T1000 (cell line): ENCODE measurements around the gene MRTFA.

Experiments
- DNase-seq: peaks from one replicate; lab custom pipeline; 2025; ENCODE audit warnings: mixed read lengths; lab: John Stamatoyannopoulos, UW

MRTFA gene

GRCh38 chr22:40491990-40492631 is 144.4 kb downstream of the MRTFA start:
- no peak for DNase-seq

DNA sequence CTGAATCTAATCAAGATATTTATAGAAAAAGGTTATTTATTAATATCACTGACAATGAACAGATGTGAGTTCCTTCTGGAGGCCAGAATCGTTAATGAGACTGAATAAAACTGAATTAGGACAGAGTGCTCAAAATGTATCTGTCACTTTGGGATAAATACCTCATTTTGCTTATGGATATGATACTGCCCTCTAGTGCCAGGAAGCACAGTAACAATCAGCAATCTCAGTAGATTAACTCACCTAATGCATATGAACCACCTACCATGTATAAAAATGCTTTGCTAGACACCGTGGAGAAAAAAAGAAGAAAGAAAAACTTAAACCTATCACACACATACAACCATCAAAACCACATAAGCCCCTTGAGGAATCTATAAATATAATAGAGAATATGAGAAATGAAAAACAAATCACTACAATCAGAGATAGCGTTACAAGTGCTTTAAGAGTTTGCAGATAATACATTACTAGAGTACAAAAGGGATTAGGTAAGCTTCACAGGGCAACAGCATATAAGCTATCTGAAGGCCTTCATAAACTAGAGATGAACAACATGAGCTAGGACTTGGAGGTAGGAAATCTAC is 148.8 kb downstream of the MRTFA start:
- no peak for DNase-seq

GRCh38 chr22:40486962-40487602 is 149.4 kb downstream of the MRTFA start:
- no peak for DNase-seq

- DNase-seq: no peak
These were observed 150.5 kb downstream of the MRTFA start for GRCh38 chr22:40485813-40486667.

- DNase-seq: no peak
These were observed 151.4 kb downstream of the MRTFA start for GRCh38 chr22:40484906-40485669.

DNA sequence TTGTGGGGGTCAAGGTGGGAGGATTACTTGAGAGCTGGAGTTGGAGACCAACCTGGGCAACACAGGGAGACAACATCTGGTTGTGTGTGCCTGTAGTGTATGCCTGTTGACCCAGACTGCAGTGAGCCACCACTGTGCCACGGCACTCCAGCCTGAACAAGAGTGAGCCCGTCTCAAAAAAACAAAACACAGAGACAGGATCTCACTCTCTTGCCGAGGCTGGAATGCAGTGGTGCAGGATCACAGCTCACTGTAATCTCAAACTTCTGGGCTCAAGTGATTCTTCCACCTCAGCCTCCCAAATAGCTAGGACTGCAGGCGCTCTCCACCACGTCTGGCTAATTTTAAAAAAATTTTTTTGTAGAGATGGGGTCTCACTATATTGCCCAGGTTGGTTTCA is 153.6 kb downstream of the MRTFA start:
- DNase-seq: no peak

DNA sequence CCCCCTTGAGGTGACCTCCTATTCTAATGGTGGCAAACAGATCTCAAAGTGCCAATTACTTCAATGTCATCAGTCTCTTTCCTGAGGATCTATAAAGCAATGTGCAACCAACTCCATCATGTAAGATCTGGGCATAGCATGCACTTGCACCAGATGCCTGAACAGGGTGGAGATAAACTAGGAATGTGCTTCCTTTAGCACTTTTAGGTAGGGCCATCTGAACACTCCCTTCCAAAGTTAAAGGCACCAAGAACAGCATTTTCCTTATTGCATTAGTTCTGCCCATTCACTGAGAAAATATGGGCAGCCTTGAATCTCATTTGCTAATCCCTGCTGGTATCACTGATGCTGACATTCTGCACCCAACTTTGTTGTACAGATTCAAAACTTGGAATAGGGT is 154.1 kb downstream of the MRTFA start:
- no peak for DNase-seq

DNA sequence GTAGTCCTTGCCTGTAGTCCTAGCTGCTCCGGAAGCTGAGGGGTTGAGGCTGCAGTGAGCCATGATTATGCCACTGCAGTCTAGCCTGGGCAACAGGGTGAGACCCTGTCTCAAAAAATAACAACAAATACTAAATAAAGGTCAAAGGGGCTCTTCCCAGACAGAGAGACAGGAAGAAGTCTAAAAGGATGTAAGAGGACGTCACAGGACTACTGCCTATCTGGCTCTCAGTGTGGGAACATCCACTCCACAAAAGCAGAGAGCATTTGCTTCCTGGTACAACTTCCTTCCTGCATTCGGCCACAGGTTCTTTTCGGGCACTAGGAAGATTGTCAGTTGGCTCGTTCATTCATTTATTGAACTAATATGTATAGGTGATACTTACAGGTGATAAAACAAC is 155.5 kb downstream of the MRTFA start:
- no peak for DNase-seq

- no peak for DNase-seq
These were observed 156.5 kb downstream of the MRTFA start for GRCh38 chr22:40479887-40480538.

DNA sequence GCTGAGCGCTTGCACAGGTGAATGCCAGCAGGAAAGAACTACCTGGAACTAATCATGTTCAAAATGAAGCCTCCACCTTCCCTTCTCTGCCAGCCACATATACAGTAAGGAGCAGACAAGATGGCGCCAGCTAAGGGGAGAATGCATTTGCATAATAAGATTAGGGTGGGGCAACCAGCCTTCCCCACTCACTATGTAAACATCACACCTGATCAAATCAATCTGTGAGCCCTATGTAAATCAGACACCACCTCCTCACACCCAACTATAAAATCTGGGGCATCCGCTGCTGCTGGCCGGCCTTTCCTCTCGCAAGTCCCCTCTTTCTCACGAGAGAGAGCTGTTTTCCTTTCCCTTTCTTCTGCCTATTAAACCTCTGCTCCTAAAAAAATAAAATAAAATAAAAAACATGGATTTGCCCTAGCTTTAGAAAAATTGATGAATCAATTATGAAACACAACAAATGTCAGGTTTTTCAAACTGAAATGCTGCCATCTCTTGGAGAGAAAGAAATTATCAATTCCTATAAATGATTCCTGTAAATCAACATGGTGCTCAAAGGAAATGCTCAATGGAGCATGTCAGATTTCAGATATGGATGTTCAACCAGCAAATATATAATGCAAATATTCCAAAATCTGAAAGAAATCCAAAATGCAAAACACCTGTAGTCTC is 157.3 kb downstream of the MRTFA start:
- DNase-seq: no peak

DNA sequence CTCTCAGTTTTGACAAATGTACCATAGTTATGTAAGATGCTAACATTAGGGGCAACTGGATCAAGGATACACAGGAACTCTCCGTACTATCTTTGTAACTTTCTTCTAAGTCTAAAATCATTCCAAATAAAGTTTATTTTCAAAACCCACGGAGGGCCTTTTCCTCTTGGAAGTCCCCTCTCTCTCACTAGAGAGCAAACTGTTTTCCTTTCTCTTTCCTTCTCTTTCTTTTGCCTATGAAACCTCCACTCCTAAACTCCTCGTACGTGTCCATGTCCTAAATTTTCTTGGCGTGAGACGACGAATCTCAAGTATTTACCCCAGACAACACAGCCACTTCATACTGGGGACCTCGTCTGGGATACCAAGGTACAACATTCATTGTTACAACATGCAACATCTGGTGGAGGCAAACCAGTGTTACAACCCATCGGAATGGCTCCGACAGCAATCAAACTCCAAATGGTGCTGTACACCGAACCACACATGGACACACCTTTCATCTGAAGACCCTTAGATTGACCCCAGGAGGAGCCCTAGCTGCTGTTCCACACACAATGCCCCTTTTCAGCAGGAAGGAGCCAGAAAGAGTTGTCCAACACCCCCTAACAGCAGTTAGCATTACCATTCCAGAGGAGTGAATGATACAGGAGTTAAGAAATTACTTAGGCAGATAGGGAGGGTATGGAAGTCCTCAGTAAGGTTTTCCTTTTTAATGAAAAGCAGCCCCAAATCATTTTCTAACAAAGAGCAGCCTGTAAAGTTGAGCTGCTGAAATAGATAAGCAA is 158.0 kb downstream of the MRTFA start:
- no peak for DNase-seq

GRCh38 chr22:40477683-40478337 is 158.7 kb downstream of the MRTFA start:
- DNase-seq: no peak

DNA sequence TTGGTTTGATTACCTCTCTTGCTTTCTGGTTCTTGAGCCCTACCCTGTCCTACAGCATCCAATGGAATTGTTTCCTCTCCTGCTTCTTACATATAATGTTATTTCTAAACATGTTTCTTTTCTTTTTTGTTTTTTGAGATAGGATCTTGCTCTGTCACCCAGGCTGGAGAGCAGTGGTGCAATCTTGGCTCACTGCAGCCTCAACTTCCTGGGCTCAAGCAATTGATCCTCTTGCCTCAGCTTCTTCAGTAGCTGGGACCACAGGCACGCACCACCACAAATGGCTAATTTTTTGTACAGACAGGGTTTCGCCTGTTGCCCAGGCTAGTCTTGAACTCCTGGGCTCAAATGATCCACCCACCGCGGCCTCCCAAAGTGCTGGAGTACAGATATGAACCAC is 160.2 kb downstream of the MRTFA start:
- DNase-seq: no peak

DNA sequence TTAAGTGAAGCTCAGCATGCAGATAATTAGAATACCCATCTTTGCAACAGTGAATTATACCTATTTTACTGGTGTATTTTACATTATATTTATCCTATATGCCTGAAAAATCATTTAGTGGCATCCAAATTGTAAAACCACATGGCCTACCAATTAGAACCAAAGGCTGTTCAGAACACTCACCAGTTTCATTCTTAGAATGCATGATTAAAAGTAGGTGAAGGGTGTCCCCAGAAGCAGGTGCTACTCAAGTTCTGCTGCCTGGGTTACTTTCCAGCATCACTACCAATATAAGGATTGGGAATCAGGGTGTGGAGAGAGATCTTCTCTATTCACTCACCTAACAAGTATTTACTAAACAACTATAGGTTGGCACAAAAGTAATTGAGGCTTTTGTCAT is 162.8 kb downstream of the MRTFA start:
- DNase-seq: no peak

DNA sequence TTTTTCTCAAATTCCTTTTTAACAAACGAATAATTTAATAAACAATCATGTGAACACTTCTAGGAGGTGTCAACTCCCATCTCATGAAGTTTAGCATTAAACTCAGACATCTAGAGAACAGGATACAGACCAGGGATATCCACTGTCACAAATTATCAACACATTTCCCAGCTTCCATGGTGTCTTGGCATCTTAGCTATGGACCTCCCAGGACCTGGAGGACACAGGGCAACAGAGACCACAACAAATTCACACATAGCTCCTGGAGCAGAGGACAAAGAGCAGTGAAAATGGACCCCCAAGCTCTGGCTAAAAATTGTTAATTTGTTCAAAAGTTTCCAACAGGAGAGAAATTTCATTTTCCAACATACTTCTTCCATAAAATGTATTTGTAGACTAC is 163.9 kb downstream of the MRTFA start:
- no peak for DNase-seq

DNA sequence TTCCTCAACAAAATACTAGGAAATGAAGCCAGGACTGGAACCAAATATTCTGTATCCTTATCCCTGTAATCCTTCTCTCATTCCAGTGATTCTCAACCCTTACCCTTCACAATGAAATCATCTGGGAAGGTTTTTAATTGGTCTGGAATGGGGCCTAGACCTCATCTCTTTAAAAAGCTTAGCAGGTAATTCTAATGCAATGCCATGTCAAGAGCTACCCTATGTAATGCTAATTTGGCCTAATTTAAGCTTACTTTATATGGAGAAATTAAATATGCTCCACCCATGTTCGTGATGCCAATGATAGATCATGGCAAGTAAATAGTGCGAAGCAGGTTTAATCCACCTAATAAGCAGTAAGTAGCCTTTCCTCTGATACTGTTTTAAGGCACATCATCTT is 164.5 kb downstream of the MRTFA start:
- no peak for DNase-seq

- no peak for DNase-seq
These were observed 167.3 kb downstream of the MRTFA start for GRCh38 chr22:40469181-40469580.

GRCh38 chr22:40468616-40469015 is 167.9 kb downstream of the MRTFA start:
- no peak for DNase-seq

GRCh38 chr22:40466976-40467375 is 169.5 kb downstream of the MRTFA start:
- no peak for DNase-seq

DNA sequence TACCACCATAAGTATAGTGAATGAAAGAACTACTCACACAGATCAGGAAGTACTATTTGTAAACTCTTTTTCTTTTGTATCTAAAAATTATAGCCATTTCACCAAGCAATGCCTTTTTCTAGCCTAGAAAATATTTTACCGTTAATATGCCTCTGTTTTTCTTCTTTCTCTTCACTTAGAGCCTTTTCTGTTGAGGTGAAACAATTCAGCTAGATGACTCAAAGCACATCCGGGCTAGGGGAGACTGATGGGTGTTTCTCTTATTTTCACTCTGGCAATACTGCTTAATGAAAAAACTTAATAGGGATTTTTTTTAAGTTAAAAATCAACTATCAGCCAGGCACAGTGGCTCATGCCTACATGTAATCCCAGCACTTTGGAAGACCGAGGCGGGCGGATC is 172.8 kb downstream of the MRTFA start:
- DNase-seq: no peak
